H1 (cell line): ENCODE data around the gene SLC39A13. TPM values are rescaled to one million over a fixed set of nuclear protein-coding genes. Genes with fewer than 3 reads are reported as not detected.

Experiments used
- ATF2 ChIP-seq: IDR thresholded peaks from 2 replicates; pipeline ENCODE4 v1.6.1; 2012; ENCODE audit warnings: low read length, inconsistent platforms
- CHD2 ChIP-seq: IDR thresholded peaks from 2 replicates; pipeline ENCODE4 v1.6.1; 2012; ENCODE audit warnings: low read length, improper control_type of control experiment
- JUND ChIP-seq: IDR thresholded peaks from 2 replicates; pipeline ENCODE4 v1.6.1; 2011; ENCODE audit warnings: mild to moderate bottlenecking, improper control_type of control experiment, low read length
- KDM4A ChIP-seq: IDR thresholded peaks from one replicate; pipeline ENCODE4 v1.7.1; 2012; ENCODE audit warnings: low read depth, mild to moderate bottlenecking, moderate library complexity, low read length, inconsistent platforms; ENCODE audit not compliant: severe bottlenecking
- KDM5A ChIP-seq: fragments of 200-600 bp; IDR thresholded peaks from 2 replicates; pipeline ENCODE4 v1.7.1; 2012; ENCODE audit warnings: mild to moderate bottlenecking, low read length, inconsistent platforms, mixed read lengths
- MAFK ChIP-seq: IDR thresholded peaks from 2 replicates; pipeline ENCODE4 v1.6.1; 2012; ENCODE audit warnings: low read depth, mild to moderate bottlenecking, improper control_type of control experiment, low read length
- MAX ChIP-seq: IDR thresholded peaks from 2 replicates; pipeline ENCODE4 v1.6.1; 2012; ENCODE audit warnings: inconsistent platforms
- NRF1 ChIP-seq: IDR thresholded peaks from 2 replicates; pipeline ENCODE4 v1.6.1; 2011; ENCODE audit warnings: mild to moderate bottlenecking, low read depth, low read length, improper control_type of control experiment
- POLR2AphosphoS5 ChIP-seq: IDR thresholded peaks from 2 replicates; pipeline ENCODE4 v1.6.1; 2011; ENCODE audit warnings: low read depth, low read length
- TBP ChIP-seq: IDR thresholded peaks from 2 replicates; pipeline ENCODE4 v1.6.1; 2011; ENCODE audit warnings: low read depth, low read length, improper control_type of control experiment
- polyA plus RNA-seq, 7 experiments: library from polyadenylated mRNA; depleted of rRNA in 3 of 7; stranded (reverse) in 5 of 7; unstranded in 2 of 7; fragments of >200 nt in 5 of 7; fragments of 200-250 nt in 2 of 7; gene quantifications; 1 replicate in 5 of 7; 2 replicates in 1 of 7; 4 replicates in 1 of 7; pipeline versions ENCODE4 v1.2.1 to v1.2.3, GENCODE V29; 2011 to 2013; ENCODE audit warnings: missing spikeins in 2 of 7, mixed read lengths in 2 of 7
- total RNA-seq: library from RNA; stranded (reverse); fragmentation: NEBNext Ultra II Directional; extraction: Animal tissue kit (Norgen Biotek cat#: 25700); gene quantifications from 2 replicates; pipeline ENCODE4 v1.2.1, GENCODE V29; 2021

The SLC39A13 gene
- total and polyA plus RNA-seq, 2 of the 8 experiments (the other 6 are each of a cell fraction or from before 2014, with no cell fraction given): 23.2 to 30.0 TPM

GRCh38 chr11:47410370-47411264, 2.2 kb downstream of the SLC39A13 start (continued):
- no peak for TF ChIP-seq MAFK
- no peak for TF ChIP-seq NRF1
- TF ChIP-seq ATF2: no peak
- no peak for TF ChIP-seq CHD2
- no peak for TF ChIP-seq POLR2AphosphoS5
- TF ChIP-seq KDM4A: no peak
- no peak for TF ChIP-seq TBP
- no peak for TF ChIP-seq JUND
- TF ChIP-seq MAX: no peak
- TF ChIP-seq KDM5A: no peak
